Suppressor macrophage treated with lipopolysaccharide for 1 hour (primary cell): ENCODE data around the gene PARPBP.
"Not testable (repeated sequence)": the region's sequence is repeated elsewhere in the genome, so short reads cannot be mapped to it uniquely, and the experiment has no call there.

Experiments
- DNase-seq, 3 donors: peaks; one replicate each; pipeline ENCODE4 v3.0.0-alpha.2; 2020 to 2022

The PARPBP gene

DNA sequence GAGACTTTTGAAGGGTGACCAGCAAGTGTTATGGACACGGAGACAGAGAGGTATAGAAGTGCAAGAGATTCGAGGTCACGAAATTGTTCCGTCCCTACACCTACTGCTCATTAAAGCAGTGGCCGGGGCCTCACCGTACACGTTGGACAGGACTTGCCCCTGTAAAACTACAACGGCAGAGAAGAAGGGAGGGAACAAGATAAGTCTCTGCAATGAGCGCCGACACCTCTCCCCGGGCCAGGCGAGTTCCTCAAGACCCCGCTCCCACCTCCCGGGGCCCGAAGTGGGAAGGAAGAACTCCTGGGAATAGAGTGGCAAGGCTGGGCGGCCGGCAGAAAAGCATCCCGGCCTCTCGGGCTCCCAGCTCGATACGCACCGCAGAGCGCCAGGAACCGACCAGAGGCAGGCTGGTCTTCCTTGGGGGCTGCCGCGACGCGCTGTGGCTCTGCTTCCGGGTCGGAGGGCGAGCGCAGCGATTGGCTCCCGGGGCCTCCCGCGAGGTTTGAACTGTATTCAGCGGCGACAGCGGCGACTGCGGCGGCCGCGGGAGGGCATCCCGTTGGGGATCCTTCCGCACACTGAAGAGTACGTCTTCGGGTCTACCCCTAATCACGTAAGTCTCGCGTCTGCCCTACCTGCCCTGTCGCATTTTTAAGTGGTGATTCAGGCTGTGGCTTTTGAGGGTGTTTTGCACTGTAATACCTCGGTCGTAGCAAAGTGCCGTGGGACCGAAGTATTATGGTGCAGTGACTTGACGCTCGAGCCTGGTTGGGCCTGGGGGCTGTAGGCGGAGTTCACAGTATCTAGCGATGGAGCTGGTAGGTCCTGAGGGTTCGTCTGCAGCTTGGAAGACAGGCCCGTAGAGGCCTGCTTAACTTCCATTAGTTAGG, at the start of gene PARPBP, which contains the start of gene NUP37:
Gene PARPBP (plus strand): TSS at position 510 of the 890 bp plus-strand sequence. CDS start 3,706 bp downstream, outside the sequence.
Gene NUP37 (minus strand): TSS at position 441 of the 890 bp plus-strand sequence. CDS start 1,596 bp downstream, outside the sequence.
- DNase-seq: peak; percentile 91 to 96 (median 94)

- not testable (repeated sequence) for DNase-seq
These were observed 47.9 kb upstream of the PARPBP start for GRCh38 chr12:102072092-102072491.

DNA sequence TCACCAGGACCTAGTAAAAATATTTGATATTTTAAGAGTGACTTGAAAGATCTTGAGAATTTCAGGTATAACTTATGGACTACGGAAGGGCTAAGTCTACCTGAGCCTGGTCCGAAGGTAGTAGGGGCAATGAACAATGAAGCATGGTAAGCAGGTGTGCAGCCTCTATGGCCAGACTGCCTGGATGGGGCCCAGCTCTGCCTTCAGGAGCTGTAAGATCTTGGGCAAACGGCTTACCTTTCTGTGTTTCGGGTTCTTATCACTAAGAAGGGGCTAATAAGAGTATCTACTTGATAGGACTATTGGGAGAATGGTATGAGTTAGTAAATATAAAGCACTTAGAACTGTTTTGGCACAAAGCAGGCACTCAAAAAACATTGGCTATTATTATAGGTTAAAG, 39.1 kb upstream of the PARPBP start:
- no peak for DNase-seq

DNA sequence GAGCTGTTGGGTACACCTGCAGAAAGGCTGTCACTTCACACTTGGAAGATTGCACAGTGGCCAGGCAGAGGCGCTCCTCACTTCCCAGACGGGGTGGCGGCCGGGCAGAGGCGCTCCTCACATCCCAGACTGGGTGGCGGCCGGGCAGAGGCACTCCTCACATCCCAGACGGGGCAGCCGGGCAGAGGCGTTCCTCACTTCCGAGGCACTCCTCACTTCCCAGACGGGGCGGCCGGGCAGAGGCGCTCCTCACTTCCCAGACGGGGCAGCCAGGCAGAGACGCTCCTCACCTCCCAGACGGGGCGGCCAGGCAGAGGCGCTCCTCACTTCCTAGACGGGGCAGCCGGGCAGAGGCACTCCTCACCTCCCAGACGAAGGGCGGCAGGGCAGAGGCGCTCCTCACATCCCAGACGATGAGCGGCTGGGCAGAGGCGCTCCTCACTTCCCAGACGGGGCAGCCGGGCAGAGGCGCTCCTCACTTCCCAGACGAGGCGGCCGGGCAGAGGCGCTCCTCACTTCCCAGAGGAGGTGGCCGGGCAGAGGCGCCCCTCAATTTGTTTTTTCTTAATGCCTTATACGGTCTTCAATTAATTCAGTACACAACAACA, 30.7 kb upstream of the PARPBP start:
- not testable (repeated sequence) for DNase-seq

GRCh38 chr12:102093319-102093718, 26.7 kb upstream of the PARPBP start:
- no peak for DNase-seq

DNA sequence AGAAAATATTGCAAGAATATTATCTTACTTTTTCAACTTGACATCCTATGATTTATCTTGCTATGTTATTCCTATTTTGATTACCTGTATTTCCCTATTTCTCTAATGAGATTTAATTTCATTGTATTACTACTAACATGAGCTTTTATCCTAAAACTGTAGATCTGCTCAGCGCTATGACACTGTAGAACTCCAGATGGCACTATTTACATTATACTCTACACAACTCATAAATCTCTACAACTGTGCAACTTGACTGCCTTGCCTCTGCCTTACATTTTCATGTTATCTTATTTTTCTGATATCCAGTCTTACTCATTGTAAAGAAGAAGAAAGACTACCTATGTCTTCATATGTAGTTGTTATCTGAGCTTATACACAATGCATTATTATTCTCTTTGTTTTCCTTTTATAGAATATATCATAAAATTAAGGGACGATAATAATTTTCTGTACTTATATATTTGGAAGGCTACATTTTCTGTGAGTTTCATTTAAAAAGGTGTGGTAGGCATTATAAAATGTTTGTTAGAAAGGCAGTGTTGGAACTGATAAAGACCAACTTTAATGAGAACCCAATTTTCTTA, 24.2 kb upstream of the PARPBP start:
- peak; percentile 21 to 57 (median 51) for DNase-seq

DNA sequence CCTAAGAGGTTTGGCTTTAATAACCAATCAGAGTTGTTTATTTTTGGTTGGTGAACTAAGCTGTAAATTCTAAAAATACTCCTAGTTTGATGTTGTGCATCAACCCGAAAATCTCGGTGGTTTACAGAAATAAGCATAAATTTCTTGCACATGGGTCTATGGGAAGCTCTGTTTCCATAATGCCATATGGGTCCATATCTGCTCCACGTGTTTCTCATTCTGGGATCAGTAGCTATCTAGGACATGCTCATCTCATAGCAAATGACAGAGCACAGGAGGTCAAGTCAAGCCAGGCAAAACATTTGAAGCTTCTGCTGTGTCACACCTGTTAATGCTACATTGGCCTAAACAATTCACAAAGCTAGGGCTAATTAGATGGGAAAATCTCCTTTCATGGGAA, 23.1 kb upstream of the PARPBP start:
- DNase-seq: no peak

- no peak for DNase-seq
These were observed 13.1 kb upstream of the PARPBP start for GRCh38 chr12:102106905-102107304.

GRCh38 chr12:102107970-102108369, 12.0 kb upstream of the PARPBP start:
- DNase-seq: no peak

- DNase-seq: no peak
These were observed 9.2 kb upstream of the PARPBP start for GRCh38 chr12:102110782-102111181.

- DNase-seq: no peak
These were observed 5.8 kb upstream of the PARPBP start for GRCh38 chr12:102114212-102114611.

GRCh38 chr12:102116392-102116791, 3.6 kb upstream of the PARPBP start:
- no peak for DNase-seq

GRCh38 chr12:102118874-102119273, 1.1 kb upstream of the PARPBP start:
- no peak for DNase-seq

DNA sequence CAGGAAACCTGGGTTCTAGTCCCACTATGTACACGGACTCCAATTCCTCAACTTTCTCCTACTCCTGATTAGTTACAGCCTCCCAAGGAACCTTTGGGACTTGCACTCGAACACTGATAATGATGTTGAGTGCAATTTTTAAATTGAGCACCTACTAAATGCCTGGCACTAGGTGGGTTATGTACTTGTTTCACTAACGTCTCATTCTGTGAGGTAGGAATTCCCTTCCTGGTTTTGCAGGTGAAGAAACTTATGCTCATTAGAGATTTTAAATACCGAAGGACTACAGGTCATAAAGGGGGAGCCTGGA, 536 bp downstream of the PARPBP start:
- DNase-seq: no peak

DNA sequence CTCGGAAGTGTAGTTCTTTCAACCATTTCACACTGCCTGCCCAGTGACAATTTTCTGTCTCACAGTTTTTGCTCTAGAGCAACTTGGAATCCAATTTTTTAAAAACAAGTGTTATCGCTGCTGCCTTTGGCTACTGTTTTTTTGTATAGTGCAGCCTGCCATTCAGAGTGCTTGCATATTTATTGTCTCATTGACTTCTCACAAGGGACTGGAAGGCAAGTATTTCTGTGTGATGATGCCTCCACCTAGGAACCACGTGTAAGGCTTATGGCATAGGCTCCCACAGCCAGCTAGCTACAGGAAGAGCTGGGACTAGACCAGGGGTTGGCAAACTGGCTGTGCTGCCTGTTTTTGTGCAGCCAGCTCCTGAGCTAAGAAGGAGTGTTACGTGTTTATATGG, 903 bp downstream of the PARPBP start:
- DNase-seq: peak in 1 of 3 donors; percentile 6

DNA sequence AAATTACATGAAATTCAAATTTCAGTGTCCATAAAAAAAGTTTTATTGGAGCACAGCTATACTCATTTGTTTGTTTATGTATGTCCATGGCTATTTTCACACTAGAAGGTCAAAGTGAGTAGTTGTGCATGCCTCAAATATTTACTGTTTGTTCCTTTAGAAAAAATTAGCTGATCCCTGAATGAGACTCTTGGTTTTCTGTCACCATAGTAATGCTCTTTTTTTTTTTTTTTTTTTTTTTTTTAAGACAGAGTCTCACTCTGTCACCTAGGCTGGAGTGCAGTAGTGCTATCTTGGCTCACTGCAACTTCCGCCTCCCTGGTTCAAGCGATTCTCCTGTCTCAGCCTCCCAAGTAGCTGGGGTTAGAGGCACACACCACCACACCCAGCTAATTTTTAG, 1.3 kb downstream of the PARPBP start:
- not testable (repeated sequence) for DNase-seq

GRCh38 chr12:102130720-102131119, 10.7 kb downstream of the PARPBP start:
- DNase-seq: not testable (repeated sequence)

DNA sequence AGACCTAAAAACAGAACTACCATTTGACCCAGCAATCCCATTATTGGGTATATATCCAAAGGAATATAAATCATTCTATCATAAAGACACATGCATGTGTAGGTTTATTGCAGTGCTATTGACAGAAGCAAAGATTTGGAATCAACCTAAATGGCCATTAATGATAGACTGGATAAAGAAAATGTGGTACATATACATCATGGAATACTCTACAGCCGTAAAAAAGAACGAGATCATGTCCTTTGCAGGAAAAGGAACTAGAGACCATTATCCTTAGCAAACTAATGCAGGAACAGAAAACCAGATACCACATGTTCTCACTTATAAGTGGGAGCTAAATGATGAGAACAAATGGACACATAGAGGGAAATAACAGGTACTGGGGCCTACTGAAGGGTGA, 11.5 kb downstream of the PARPBP start:
- DNase-seq: not testable (repeated sequence)

DNA sequence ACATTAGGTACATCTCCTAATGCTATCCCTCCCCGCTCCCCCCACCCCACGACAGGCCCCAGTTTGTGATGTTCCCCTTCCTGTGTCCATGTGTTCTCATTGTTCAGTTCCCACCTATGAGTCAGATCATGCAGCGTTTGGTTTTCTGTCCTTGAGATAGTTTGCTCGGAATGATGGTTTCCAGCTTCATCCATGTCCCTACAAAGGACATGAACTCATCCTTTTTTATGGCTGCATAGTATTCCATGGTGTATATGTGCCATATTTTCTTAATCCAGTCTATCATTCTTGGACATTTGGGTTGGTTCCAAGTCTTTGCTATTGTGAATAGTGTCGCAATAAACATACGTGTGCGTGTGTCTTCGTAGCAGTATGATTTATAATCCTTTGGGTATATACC, 17.6 kb downstream of the PARPBP start:
- DNase-seq: not testable (repeated sequence)

GRCh38 chr12:102142866-102143373, 22.9 kb downstream of the PARPBP start:
- DNase-seq: not testable (repeated sequence)

- DNase-seq: no peak
These were observed 24.2 kb downstream of the PARPBP start for GRCh38 chr12:102144221-102144620.

GRCh38 chr12:102147062-102147587, 27.1 kb downstream of the PARPBP start:
- not testable (repeated sequence) for DNase-seq

DNA sequence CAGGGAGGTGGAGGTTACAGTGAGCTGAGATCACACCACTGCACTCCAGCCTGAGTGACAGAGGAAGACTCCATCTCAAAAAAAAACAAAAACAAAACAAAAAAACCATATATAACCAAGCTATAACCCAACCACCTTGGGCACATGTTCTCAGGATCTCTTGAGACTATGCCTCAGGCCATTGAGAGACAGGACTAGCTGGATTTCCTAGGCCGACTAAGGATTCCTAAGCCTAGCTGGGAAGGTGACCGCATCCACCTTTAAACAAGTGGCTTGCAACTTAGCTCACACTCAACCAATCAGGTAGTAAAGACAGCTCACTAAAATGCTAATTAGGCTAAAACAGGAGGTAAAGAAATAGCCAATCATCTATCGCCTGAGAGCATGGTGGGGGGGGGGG, 35.2 kb downstream of the PARPBP start:
- DNase-seq: not testable (repeated sequence)
